ENCODE measurements around the gene LRRC8B.

LRRC8B gene

GRCh38 chr1:89644119-89644814 lies 119.6 kb downstream of the LRRC8B start:
- TF ChIP-seq CTCF (IDR thresholded peaks at IDR 0.05; ENCODE audit: low read depth, low read length, missing control alignments): no peak
- no peak overlapping the region for H3K4me3 ChIP-seq (ENCODE audit: low read depth, low read length)
- in situ Hi-C loops (cut with HindIII; ENCODE audit: low sequenced_read_pairs): loop anchor here (25.0 kb wide), 1 partner anchor 318 kb away; no protein-coding TSS in a partner anchor
- no peak for DNase-seq (ENCODE audit: low read depth)

- in situ Hi-C loops (cut with HindIII; ENCODE audit: low sequenced_read_pairs): loop anchor here (25.0 kb wide), 1 partner anchor 316 kb away; no protein-coding TSS in a partner anchor
- DNase-seq (ENCODE audit: low read depth): no peak
- TF ChIP-seq CTCF (IDR thresholded peaks at IDR 0.05; ENCODE audit: low read depth, low read length, missing control alignments): no peak
- no peak overlapping the region for H3K4me3 ChIP-seq (ENCODE audit: low read depth, low read length)
These were observed 121.6 kb downstream of the LRRC8B start for GRCh38 chr1:89646259-89646658.
